GM23338 (cell line): ENCODE results near the gene USP36.

Source experiments
- CREB1 ChIP-seq: fragments of 250-450 bp; sonication (Bioruptor Pico); IDR thresholded peaks from 2 replicates; pipeline ENCODE4 v1.5.0; 2020; ENCODE audit warnings: low read depth, mild to moderate bottlenecking, moderate library complexity
- EZH2 ChIP-seq: fragments of 200-600 bp; sonication (generic); IDR thresholded peaks from one replicate; pipeline ENCODE4 v1.8.0; 2017; ENCODE audit warnings: antibody characterized with exemption, mild to moderate bottlenecking, low read depth; ENCODE audit not compliant: unreplicated experiment
- JUNB ChIP-seq: IDR thresholded peaks from one replicate; pipeline ENCODE4 v1.6.1; 2016; ENCODE audit warnings: antibody characterized with exemption; ENCODE audit not compliant: unreplicated experiment
- POLR2AphosphoS5 ChIP-seq: IDR thresholded peaks from 2 replicates; pipeline ENCODE4 v1.6.1; 2016; ENCODE audit warnings: antibody characterized with exemption, low read depth
- REST ChIP-seq: IDR thresholded peaks from one replicate; pipeline ENCODE4 v1.6.1; 2018; ENCODE audit warnings: antibody characterized with exemption; ENCODE audit not compliant: unreplicated experiment
- ZNF114 ChIP-seq: fragments of 250-450 bp; sonication (Bioruptor Pico); IDR thresholded peaks from 2 replicates; pipeline ENCODE4 v1.5.0; 2020; ENCODE audit warnings: mild to moderate bottlenecking, moderate library complexity
- TF ChIP-seq, protein P1 (sequence below), 2 experiments: fragments of 200-600 bp in 1 of 2; sonication (generic) in 1 of 2; conservative IDR thresholded peaks; 2 replicates each; pipeline versions ENCODE4 v1.5.1 to v1.6.1; 2016 to 2017; ENCODE audit warnings: antibody characterized with exemption in 2 of 2, low read depth in 2 of 2, mild to moderate bottlenecking in 2 of 2, moderate library complexity in 1 of 2

GRCh38 chr17:78849026-78849425 is 8.4 kb upstream of the USP36 start:
- TF ChIP-seq, protein P1, sequence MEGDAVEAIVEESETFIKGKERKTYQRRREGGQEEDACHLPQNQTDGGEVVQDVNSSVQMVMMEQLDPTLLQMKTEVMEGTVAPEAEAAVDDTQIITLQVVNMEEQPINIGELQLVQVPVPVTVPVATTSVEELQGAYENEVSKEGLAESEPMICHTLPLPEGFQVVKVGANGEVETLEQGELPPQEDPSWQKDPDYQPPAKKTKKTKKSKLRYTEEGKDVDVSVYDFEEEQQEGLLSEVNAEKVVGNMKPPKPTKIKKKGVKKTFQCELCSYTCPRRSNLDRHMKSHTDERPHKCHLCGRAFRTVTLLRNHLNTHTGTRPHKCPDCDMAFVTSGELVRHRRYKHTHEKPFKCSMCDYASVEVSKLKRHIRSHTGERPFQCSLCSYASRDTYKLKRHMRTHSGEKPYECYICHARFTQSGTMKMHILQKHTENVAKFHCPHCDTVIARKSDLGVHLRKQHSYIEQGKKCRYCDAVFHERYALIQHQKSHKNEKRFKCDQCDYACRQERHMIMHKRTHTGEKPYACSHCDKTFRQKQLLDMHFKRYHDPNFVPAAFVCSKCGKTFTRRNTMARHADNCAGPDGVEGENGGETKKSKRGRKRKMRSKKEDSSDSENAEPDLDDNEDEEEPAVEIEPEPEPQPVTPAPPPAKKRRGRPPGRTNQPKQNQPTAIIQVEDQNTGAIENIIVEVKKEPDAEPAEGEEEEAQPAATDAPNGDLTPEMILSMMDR (conservative IDR thresholded peaks at IDR 0.05; ENCODE audit: low read depth in 2 of 2): no peak
- no peak for TF ChIP-seq EZH2
- TF ChIP-seq CREB1 (CRISPR knock-in tag): no peak
- TF ChIP-seq POLR2AphosphoS5: no peak
- no peak for TF ChIP-seq REST
- TF ChIP-seq JUNB: no peak
- no peak for TF ChIP-seq ZNF114 (CRISPR knock-in tag)
